Ascending aorta (tissue), 2 donors: ENCODE measurements around the gene ELMO1. TPM values are rescaled to one million over a fixed set of nuclear protein-coding genes. Genes with fewer than 3 reads are reported as not detected.

Experiments
- DNase-seq, 2 donors: peaks; one replicate each; pipeline ENCODE4 v3.0.0-alpha.2; 2019; ENCODE audit warnings: low spot score in 2 of 2
- H3K27ac ChIP-seq, 2 donors: fragments of 200-600 bp; sonication (generic); one replicate each; pipeline ENCODE4 v1.5.1; 2016 to 2017; ENCODE audit warnings: mild to moderate bottlenecking in 1 of 2
- H3K27me3 ChIP-seq: fragments of 200-600 bp; sonication (generic); one replicate; pipeline ENCODE4 v1.5.1; 2017
- H3K36me3 ChIP-seq, 2 donors: fragments of 200-600 bp; sonication (generic); one replicate each; pipeline ENCODE4 v1.5.1; 2016
- H3K4me1 ChIP-seq, 2 donors: fragments of 200-600 bp; sonication (generic); one replicate each; pipeline ENCODE4 v1.5.1; 2016 to 2017; ENCODE audit warnings: mild to moderate bottlenecking in 1 of 2
- H3K4me3 ChIP-seq, 2 donors: fragments of 200-600 bp; sonication (generic); one replicate each; pipeline ENCODE4 v1.5.1; 2016 to 2017; ENCODE audit warnings: mild to moderate bottlenecking in 1 of 2
- H3K9me3 ChIP-seq, 2 donors: fragments of 200-600 bp; sonication (generic); one replicate each; pipeline ENCODE4 v1.5.1; 2016
- intact Hi-C: fragments of 100-400 bp; cut with DNase I; formaldehyde crosslinking; loops from one replicate; pipeline ENCODE4 v1.15.1; 2023
- total RNA-seq: library from RNA; depleted of rRNA; stranded (reverse); fragments of >200 nt; gene quantifications from one replicate; pipeline ENCODE4 v1.1.0, GENCODE V29; 2016
- TF ChIP-seq, protein P1 (sequence below), 3 experiments: fragments of 200-600 bp in 2 of 3; fragments of 450-650 bp in 1 of 3; sonication (generic) in 2 of 3; IDR thresholded peaks; one replicate each; pipeline ENCODE4 v1.5.1; 2016 to 2019; ENCODE audit warnings: antibody characterized with exemption in 3 of 3, mild to moderate bottlenecking in 1 of 3, moderate library complexity in 1 of 3

Gene ELMO1
- total RNA-seq, 1 donor from 2014 or later: 40.8 TPM

DNA sequence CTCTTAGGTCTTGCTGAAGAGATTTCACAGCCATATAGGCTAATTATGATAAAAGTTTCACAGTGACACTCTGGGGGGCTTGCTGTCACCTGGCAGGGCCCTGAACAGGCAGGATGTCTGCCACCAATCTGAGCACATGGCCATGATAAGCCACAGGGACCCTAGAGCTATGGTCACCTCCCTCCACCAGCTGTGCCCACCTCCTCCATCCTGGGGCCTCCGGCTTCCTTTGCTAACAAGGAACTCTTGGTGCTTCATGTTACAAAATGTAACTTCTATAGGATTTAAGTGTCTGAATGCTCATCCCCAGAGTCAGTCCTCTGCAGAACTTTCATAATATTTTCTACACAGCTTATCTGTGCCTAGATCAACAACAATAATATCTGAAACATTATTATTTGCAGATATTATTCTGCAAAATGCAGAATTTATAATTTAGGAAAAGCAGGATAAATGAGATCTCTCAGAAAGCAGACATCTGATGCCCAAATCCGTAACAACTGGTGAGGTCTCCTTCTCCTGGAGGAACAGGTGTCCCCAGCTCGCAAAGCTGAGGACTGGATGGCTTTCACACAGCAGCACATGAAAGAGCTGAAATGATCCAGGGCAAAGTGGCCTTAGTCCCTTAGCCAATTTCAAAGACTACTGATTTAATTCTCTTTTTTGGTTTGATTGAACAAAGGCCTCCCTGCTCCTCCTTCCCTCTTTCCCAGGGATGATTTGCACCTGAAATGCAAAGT is 437.3 kb downstream of the ELMO1 start:
- Histone ChIP-seq H3K4me3 (no peak overlapping the region), H3K4me1 (no peaks in the 10 kb centered on the region), H3K36me3 (no peaks in the 10 kb centered on the region), H3K27me3 (no peaks in the 10 kb centered on the region), H3K9me3 (no peaks in the 10 kb centered on the region), H3K27ac (no peak overlapping the region)
- no peak for DNase-seq
- intact Hi-C loops: no loop called here
- TF ChIP-seq, protein P1, sequence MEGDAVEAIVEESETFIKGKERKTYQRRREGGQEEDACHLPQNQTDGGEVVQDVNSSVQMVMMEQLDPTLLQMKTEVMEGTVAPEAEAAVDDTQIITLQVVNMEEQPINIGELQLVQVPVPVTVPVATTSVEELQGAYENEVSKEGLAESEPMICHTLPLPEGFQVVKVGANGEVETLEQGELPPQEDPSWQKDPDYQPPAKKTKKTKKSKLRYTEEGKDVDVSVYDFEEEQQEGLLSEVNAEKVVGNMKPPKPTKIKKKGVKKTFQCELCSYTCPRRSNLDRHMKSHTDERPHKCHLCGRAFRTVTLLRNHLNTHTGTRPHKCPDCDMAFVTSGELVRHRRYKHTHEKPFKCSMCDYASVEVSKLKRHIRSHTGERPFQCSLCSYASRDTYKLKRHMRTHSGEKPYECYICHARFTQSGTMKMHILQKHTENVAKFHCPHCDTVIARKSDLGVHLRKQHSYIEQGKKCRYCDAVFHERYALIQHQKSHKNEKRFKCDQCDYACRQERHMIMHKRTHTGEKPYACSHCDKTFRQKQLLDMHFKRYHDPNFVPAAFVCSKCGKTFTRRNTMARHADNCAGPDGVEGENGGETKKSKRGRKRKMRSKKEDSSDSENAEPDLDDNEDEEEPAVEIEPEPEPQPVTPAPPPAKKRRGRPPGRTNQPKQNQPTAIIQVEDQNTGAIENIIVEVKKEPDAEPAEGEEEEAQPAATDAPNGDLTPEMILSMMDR (IDR thresholded peaks at IDR 0.05): no peak

- H3K4me3 ChIP-seq: no peak overlapping the region
- no peaks in the 10 kb centered on the region for H3K36me3 ChIP-seq
- H3K4me1 ChIP-seq: no peaks in the 10 kb centered on the region
- intact Hi-C loops: no loop called here
- no peaks in the 10 kb centered on the region for H3K9me3 ChIP-seq
- H3K27ac ChIP-seq: no peak overlapping the region
- DNase-seq: no peak
- TF ChIP-seq, protein P1 (IDR thresholded peaks at IDR 0.05): no peak
- H3K27me3 ChIP-seq: no peaks in the 10 kb centered on the region
Observed at GRCh38 chr7:37009125-37009675, 439.5 kb downstream of the ELMO1 start.

GRCh38 chr7:37007691-37008090 is 441.0 kb downstream of the ELMO1 start:
- intact Hi-C loops: no loop called here
- Histone ChIP-seq H3K9me3 (no peaks in the 10 kb centered on the region), H3K27ac (no peak overlapping the region), H3K36me3 (no peaks in the 10 kb centered on the region), H3K4me1 (no peaks in the 10 kb centered on the region), H3K27me3 (no peaks in the 10 kb centered on the region), H3K4me3 (no peak overlapping the region)
- no peak for DNase-seq
- TF ChIP-seq, protein P1 (IDR thresholded peaks at IDR 0.05): no peak

GRCh38 chr7:37007268-37007667 is 441.4 kb downstream of the ELMO1 start:
- TF ChIP-seq, protein P1 (IDR thresholded peaks at IDR 0.05): no peak
- Histone ChIP-seq H3K4me1 (no peaks in the 10 kb centered on the region), H3K4me3 (no peak overlapping the region), H3K36me3 (no peaks in the 10 kb centered on the region), H3K9me3 (no peaks in the 10 kb centered on the region), H3K27me3 (no peaks in the 10 kb centered on the region), H3K27ac (no peak overlapping the region)
- no peak for DNase-seq
- intact Hi-C loops: no loop called here

DNA sequence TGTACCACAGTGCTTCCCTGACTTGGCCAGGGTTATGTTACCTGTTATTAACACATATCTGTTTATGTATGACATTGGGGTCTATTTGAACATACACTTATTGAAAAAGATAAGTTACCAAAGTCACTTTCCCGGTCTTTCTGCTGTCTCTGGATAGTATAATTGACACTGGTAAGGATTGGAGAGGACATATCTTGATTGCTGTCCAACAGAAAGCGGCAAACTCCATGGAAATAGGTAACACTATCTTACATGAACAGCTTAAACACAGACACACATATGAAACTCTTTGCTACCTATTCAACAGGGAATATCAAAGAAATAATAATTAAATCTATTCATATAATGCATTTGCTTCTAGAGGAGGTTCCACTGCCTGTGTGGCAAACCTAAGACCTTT is 441.9 kb downstream of the ELMO1 start:
- Histone ChIP-seq H3K4me3 (no peak overlapping the region), H3K27me3 (no peaks in the 10 kb centered on the region), H3K27ac (no peak overlapping the region), H3K9me3 (no peaks in the 10 kb centered on the region), H3K4me1 (no peaks in the 10 kb centered on the region), H3K36me3 (no peaks in the 10 kb centered on the region)
- intact Hi-C loops: no loop called here
- TF ChIP-seq, protein P1 (IDR thresholded peaks at IDR 0.05): no peak
- no peak for DNase-seq
